Measurements from ENCODE around the gene FEN1.

FEN1 gene

DNA sequence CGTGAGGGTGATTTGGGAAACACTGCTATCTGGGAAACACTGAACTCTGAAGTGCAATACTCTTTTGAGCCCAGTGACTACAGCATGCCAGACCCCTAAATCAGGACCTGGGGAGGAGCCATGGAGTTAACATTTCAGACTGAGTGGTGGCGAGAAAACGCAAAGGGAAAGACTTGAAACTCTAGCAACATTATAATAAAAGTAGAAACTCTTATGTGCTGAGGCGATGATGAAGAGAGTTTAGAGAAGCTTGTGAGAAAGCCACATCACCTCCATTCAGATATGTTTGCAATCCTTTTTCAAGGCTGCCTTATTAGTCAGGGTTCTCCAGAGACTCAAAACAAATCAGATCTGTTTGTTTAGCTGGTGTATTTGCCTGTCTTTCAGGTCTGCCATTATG is 1.9 kb downstream of the FEN1 start:
- Mint-ChIP-seq H3K27ac (no peak overlapping the region), H3K36me3 (peaks cover 22% of the 10 kb centered on the region), H3K9me3 (no peaks in the 10 kb centered on the region), H3K4me1 (peaks cover 22% of the 10 kb centered on the region), H3K27me3 (no peaks in the 10 kb centered on the region), H3K4me3 (no peak overlapping the region)
- no peak for ATAC-seq

GRCh38 chr11:61795459-61795858 is 2.7 kb downstream of the FEN1 start:
- no peaks in the 10 kb centered on the region for H3K27me3 Mint-ChIP-seq
- no peak for ATAC-seq
- H3K36me3 Mint-ChIP-seq: peaks cover 17% of the 10 kb centered on the region
- no peak overlapping the region for H3K27ac Mint-ChIP-seq
- no peaks in the 10 kb centered on the region for H3K9me3 Mint-ChIP-seq
- H3K4me3 Mint-ChIP-seq: no peak overlapping the region
- peaks cover 22% of the 10 kb centered on the region for H3K4me1 Mint-ChIP-seq

DNA sequence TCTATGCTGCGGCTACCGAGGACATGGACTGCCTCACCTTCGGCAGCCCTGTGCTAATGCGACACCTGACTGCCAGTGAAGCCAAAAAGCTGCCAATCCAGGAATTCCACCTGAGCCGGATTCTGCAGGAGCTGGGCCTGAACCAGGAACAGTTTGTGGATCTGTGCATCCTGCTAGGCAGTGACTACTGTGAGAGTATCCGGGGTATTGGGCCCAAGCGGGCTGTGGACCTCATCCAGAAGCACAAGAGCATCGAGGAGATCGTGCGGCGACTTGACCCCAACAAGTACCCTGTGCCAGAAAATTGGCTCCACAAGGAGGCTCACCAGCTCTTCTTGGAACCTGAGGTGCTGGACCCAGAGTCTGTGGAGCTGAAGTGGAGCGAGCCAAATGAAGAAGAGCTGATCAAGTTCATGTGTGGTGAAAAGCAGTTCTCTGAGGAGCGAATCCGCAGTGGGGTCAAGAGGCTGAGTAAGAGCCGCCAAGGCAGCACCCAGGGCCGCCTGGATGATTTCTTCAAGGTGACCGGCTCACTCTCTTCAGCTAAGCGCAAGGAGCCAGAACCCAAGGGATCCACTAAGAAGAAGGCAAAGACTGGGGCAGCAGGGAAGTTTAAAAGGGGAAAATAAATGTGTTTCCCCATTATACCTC is 3.3 kb downstream of the FEN1 start:
- Mint-ChIP-seq H3K4me1 (peaks cover 22% of the 10 kb centered on the region), H3K27me3 (no peaks in the 10 kb centered on the region), H3K4me3 (no peak overlapping the region), H3K27ac (no peak overlapping the region), H3K9me3 (no peaks in the 10 kb centered on the region), H3K36me3 (peaks cover 20% of the 10 kb centered on the region)
- no peak for ATAC-seq

- Mint-ChIP-seq H3K36me3 (peaks cover 26% of the 10 kb centered on the region), H3K4me3 (no peak overlapping the region), H3K9me3 (no peaks in the 10 kb centered on the region), H3K4me1 (peaks cover 11% of the 10 kb centered on the region), H3K27me3 (no peaks in the 10 kb centered on the region), H3K27ac (no peak overlapping the region)
- ATAC-seq: no peak
Observed at GRCh38 chr11:61797263-61797944, 4.7 kb downstream of the FEN1 start.

DNA sequence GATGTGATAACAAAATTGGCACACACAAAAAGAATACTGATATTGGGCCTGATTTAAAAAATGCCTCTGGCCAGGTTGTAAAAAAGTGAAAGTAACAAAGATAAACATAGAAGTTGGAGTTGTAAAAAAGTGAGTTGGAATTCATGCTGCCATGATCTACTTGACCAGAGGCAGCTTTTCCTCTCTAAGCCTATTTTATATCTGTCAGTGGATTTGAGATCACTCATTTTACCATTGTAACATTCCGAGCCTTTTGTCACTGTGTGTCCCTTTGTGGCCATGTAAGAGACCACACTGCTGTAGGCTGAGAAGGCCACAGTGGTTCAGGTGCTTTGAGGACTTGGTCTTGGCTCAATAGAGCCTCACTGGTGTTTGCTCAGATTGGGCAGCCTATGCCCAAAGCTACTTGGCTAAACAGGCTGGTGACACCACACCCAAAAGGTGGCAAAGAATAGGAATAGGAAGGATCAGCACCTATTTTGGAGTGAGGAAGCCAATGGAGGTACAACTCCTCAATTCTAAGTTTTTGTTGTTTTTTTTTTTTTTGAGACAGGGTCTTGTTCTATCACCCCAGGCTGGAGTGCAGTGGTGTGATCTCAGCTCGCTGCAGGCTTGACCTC is 7.1 kb downstream of the FEN1 start:
- Mint-ChIP-seq H3K4me3 (no peak overlapping the region), H3K4me1 (no peaks in the 10 kb centered on the region), H3K27ac (no peak overlapping the region), H3K27me3 (no peaks in the 10 kb centered on the region), H3K36me3 (peaks cover 33% of the 10 kb centered on the region), H3K9me3 (no peaks in the 10 kb centered on the region)
- ATAC-seq: no peak

- H3K27ac Mint-ChIP-seq: no peak overlapping the region
- no peaks in the 10 kb centered on the region for H3K27me3 Mint-ChIP-seq
- H3K36me3 Mint-ChIP-seq: peaks cover 28% of the 10 kb centered on the region
- ATAC-seq: no peak
- no peak overlapping the region for H3K4me3 Mint-ChIP-seq
- no peaks in the 10 kb centered on the region for H3K9me3 Mint-ChIP-seq
- no peaks in the 10 kb centered on the region for H3K4me1 Mint-ChIP-seq
Observed at GRCh38 chr11:61800331-61801281, 7.9 kb downstream of the FEN1 start.

- Mint-ChIP-seq H3K4me1 (no peaks in the 10 kb centered on the region), H3K36me3 (peaks cover 18% of the 10 kb centered on the region), H3K27ac (no peak overlapping the region), H3K27me3 (no peaks in the 10 kb centered on the region), H3K9me3 (no peaks in the 10 kb centered on the region), H3K4me3 (no peak overlapping the region)
- ATAC-seq: no peak
Observed at GRCh38 chr11:61802605-61803004, 9.9 kb downstream of the FEN1 start.

DNA sequence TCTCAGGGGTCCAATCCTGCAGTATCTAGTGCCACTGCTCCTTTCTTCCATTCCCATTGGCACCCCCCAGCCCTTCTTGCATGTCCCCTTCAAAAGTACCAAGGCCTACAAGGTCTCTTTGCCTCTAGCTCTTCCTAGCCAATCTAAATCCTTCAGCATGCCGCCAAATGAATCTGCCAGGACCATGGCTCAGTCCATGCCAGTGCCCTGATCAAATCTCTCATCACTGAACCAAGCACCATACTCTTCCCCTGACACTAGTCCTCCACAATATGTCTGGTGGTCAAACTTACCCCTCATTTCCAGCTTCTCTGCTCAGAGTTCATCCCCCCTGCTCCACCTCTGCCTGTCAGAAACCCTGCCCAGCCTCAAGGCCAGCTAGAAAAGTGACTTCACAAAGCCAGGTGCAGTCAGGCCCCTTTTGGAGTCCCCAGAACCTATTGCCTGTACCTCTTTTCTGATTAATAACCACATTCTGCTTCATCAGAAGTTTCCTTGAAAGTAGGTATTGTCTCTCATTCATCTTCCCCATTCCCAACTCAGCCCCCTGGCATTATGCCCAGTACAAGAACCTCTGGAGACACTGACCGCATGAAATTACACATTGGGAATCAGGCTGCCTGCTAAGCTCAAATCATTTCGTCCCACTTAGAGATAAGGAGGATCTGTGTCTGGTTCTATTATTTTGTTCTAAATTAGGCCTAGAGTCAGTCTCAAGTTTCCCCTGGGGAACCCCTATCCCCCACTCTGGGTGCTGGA is 11.4 kb downstream of the FEN1 start:
- Mint-ChIP-seq H3K27me3 (no peaks in the 10 kb centered on the region), H3K9me3 (no peaks in the 10 kb centered on the region), H3K36me3 (peaks cover 23% of the 10 kb centered on the region), H3K27ac (no peak overlapping the region), H3K4me3 (no peak overlapping the region), H3K4me1 (no peaks in the 10 kb centered on the region)
- ATAC-seq: no peak

DNA sequence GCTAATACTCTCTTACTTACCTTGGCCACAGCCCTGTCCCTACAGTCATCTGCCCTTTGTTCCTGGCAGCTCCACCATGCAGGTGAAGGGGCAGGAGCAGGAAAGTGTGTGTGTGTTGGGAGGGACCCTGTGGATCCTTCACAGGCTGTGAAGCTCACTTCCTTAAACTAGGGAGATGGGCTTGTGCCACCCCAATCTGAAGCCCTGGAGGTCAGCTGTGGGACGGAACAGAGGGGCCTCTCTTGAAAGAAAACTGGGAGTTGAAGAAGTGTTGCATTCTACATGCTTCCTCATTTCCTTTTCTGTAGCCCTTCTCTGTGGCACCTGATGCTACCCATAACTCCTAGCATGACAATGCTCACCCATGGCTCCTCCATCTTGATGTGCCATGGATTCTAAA is 12.4 kb downstream of the FEN1 start:
- Mint-ChIP-seq H3K4me3 (no peak overlapping the region), H3K27me3 (no peaks in the 10 kb centered on the region), H3K9me3 (no peaks in the 10 kb centered on the region), H3K36me3 (peaks cover 24% of the 10 kb centered on the region), H3K27ac (no peak overlapping the region), H3K4me1 (no peaks in the 10 kb centered on the region)
- no peak for ATAC-seq

DNA sequence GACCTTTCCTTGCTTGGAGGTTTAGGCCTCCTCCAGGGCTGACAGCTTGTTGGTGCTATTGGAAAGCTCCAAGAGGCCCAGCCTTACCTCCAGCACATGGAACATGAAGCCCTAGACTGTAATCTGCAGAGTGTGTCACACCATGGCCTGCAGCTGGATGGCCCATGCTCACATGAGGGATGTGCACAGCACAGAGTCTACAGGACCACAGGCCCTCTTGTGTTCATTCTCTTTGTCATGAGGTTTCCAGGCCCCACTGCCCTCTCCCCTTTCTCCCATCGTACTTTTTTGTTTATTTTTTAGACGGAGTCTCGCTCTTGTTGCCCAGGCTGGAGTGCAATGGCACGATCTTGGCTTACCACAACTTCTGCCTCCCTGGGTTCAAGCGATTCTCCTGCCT is 14.1 kb downstream of the FEN1 start:
- H3K4me1 Mint-ChIP-seq: no peaks in the 10 kb centered on the region
- H3K27me3 Mint-ChIP-seq: no peaks in the 10 kb centered on the region
- no peaks in the 10 kb centered on the region for H3K9me3 Mint-ChIP-seq
- no peak for ATAC-seq
- no peak overlapping the region for H3K4me3 Mint-ChIP-seq
- peaks cover 24% of the 10 kb centered on the region for H3K36me3 Mint-ChIP-seq
- H3K27ac Mint-ChIP-seq: no peak overlapping the region

- Mint-ChIP-seq H3K9me3 (no peaks in the 10 kb centered on the region), H3K27ac (no peak overlapping the region), H3K4me1 (peaks cover 12% of the 10 kb centered on the region), H3K4me3 (no peak overlapping the region), H3K27me3 (peaks cover 13% of the 10 kb centered on the region), H3K36me3 (peaks cover 18% of the 10 kb centered on the region)
- ATAC-seq: no peak
Observed at GRCh38 chr11:61810671-61811175, 18.0 kb downstream of the FEN1 start.

DNA sequence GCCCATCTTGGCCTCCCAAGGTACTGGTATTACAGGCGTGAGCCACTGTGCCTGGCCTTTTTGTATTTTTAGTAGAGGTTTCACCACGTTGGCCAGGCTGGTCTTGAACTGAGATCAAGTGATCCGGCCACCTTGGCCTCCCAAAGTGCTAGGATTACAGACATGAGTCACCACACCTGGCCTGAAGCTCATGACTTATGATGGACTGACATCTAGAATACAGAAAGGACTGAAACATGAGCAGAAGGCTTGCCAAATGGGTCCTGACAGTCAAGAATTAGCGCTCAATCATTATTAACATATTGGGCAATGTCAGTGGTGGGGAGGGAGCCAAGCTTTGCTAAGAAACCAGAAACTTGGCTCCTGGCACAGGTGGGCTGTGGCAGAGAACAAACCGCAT is 19.1 kb downstream of the FEN1 start:
- no peak overlapping the region for H3K4me3 Mint-ChIP-seq
- peaks cover 18% of the 10 kb centered on the region for H3K36me3 Mint-ChIP-seq
- peaks cover 22% of the 10 kb centered on the region for H3K27me3 Mint-ChIP-seq
- H3K4me1 Mint-ChIP-seq: peaks cover 21% of the 10 kb centered on the region
- no peak overlapping the region for H3K27ac Mint-ChIP-seq
- no peak for ATAC-seq
- no peaks in the 10 kb centered on the region for H3K9me3 Mint-ChIP-seq

DNA sequence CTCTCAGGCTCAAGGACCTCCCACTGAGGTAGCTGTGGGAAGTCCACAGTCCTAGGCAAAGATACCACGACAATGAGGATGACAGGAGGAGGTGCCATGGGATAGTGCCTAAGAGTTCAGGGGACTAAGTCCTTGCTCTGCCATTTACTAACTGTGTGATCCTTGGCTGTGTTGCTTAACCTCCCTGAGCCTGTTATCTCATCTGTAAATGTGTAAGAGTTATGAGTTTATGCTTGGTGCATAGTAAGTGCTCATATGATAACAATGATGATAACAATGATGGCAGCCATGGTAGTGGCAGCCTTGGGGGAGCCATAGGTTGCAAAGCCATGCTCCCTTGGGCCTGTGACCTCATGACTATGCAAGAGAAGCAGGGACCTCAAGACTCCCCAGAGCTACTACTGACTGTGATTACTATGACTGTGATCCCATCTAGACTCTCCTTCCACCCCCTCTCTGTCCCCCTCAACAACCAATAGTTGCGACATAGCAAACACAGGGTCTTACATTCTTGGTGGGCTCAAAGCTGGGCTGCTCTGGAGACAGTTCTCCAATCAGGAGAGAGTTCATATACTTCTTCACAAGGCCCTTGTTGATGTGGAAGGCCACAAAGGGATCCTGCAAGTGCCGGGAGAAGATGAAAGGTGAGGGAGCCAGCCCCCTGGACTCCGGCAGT is 20.2 kb downstream of the FEN1 start:
- Mint-ChIP-seq H3K9me3 (no peaks in the 10 kb centered on the region), H3K36me3 (peaks cover 18% of the 10 kb centered on the region), H3K4me1 (peaks cover 21% of the 10 kb centered on the region), H3K4me3 (no peak overlapping the region), H3K27me3 (peaks cover 22% of the 10 kb centered on the region), H3K27ac (no peak overlapping the region)
- no peak for ATAC-seq

Data from stimulated activated memory B cell treated with anti-CD40 and anti-IgM and Interleukin-4, amounts not matched to agents 10 μg/mL and 1 μg/mL and 100 μg/mL, for 72 hours (primary cell).